Breast epithelium (tissue), 3 donors: ENCODE data around the gene SNX5.

Experiments
- POLR2A ChIP-seq: fragments of 450-650 bp; IDR thresholded peaks from one replicate; pipeline ENCODE4 v1.6.1; 2016; ENCODE audit warnings: antibody characterized with exemption, mild to moderate bottlenecking, moderate library complexity
- POLR2AphosphoS5 ChIP-seq, 3 donors: sonication (generic); formaldehyde crosslinking; IDR thresholded peaks; one replicate each; pipeline ENCODE4 v1.6.1; 2017; ENCODE audit warnings: antibody characterized with exemption in 3 of 3
- TF ChIP-seq, protein P1 (sequence below), 3 donors: fragments of 450-650 bp; IDR thresholded peaks; one replicate each; pipeline ENCODE4 v1.5.1; 2016 to 2017; ENCODE audit warnings: antibody characterized with exemption in 3 of 3, mild to moderate bottlenecking in 3 of 3, moderate library complexity in 3 of 3

DNA sequence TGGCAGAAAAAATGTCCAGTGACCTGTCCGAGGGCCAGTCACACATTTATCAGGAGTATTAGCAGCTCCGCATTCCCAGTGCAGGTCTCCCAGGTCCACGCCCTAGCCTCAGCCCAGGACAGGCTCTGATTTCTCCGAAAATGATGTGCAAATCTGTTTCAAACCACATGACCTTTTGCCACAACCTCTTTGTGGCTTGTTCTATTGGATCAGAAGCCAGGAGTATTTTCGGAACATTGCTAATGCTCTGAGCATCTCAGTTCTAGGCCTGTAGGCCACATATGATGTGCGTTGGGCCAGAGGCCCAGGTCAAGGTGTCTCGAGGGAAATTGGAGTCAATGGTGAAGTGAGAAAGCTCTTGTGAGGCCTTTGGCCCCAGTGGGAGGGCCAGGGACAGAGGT, 40.4 kb downstream of the SNX5 start:
- TF ChIP-seq, protein P1, sequence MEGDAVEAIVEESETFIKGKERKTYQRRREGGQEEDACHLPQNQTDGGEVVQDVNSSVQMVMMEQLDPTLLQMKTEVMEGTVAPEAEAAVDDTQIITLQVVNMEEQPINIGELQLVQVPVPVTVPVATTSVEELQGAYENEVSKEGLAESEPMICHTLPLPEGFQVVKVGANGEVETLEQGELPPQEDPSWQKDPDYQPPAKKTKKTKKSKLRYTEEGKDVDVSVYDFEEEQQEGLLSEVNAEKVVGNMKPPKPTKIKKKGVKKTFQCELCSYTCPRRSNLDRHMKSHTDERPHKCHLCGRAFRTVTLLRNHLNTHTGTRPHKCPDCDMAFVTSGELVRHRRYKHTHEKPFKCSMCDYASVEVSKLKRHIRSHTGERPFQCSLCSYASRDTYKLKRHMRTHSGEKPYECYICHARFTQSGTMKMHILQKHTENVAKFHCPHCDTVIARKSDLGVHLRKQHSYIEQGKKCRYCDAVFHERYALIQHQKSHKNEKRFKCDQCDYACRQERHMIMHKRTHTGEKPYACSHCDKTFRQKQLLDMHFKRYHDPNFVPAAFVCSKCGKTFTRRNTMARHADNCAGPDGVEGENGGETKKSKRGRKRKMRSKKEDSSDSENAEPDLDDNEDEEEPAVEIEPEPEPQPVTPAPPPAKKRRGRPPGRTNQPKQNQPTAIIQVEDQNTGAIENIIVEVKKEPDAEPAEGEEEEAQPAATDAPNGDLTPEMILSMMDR (IDR thresholded peaks at IDR 0.05) = no peak
- TF ChIP-seq POLR2A (no peak), POLR2AphosphoS5 (IDR thresholded peaks at IDR 0.05) (no peak)
